HG02571 (cell line): ENCODE results near the gene AOX1.
"Not testable (repeated sequence)": the region's sequence is repeated elsewhere in the genome, so short reads cannot be mapped to it uniquely, and the experiment has no call there.

Experiments used
- ATAC-seq: cut with Tn5 transposase; IDR thresholded peaks from one replicate; pipeline ENCODE4 v1.9.1; 2021; ENCODE audit warnings: mild to moderate bottlenecking, moderate library complexity; ENCODE audit not compliant: unreplicated experiment

Gene AOX1

GRCh38 chr2:200600549-200601225 is 14.9 kb downstream of the AOX1 start:
- ATAC-seq, result no peak

GRCh38 chr2:200602584-200602983 is 16.8 kb downstream of the AOX1 start:
- no peak for ATAC-seq

- no peak for ATAC-seq
Observed at GRCh38 chr2:200603972-200604371, 18.2 kb downstream of the AOX1 start.

GRCh38 chr2:200604571-200605255 is 18.9 kb downstream of the AOX1 start:
- ATAC-seq, result no peak

GRCh38 chr2:200608341-200609027 is 22.7 kb downstream of the AOX1 start:
- no peak for ATAC-seq

- ATAC-seq, result no peak
Observed at GRCh38 chr2:200609028-200609614, 23.3 kb downstream of the AOX1 start.

GRCh38 chr2:200610217-200610616 is 24.4 kb downstream of the AOX1 start:
- not testable (repeated sequence) for ATAC-seq

GRCh38 chr2:200613692-200614091 is 27.9 kb downstream of the AOX1 start:
- ATAC-seq, result no peak

- no peak for ATAC-seq
Observed at GRCh38 chr2:200614249-200614648, 28.4 kb downstream of the AOX1 start.

GRCh38 chr2:200615247-200615646 is 29.4 kb downstream of the AOX1 start:
- no peak for ATAC-seq

GRCh38 chr2:200616193-200616592 is 30.4 kb downstream of the AOX1 start:
- no peak for ATAC-seq

GRCh38 chr2:200616656-200617055 is 30.8 kb downstream of the AOX1 start:
- ATAC-seq, result no peak

GRCh38 chr2:200617156-200618053 is 31.6 kb downstream of the AOX1 start:
- ATAC-seq, result no peak

GRCh38 chr2:200618054-200618419 is 32.2 kb downstream of the AOX1 start:
- ATAC-seq, result no peak

- no peak for ATAC-seq
Observed at GRCh38 chr2:200618590-200619021, 32.8 kb downstream of the AOX1 start.

GRCh38 chr2:200619279-200619678 is 33.5 kb downstream of the AOX1 start:
- no peak for ATAC-seq

GRCh38 chr2:200620606-200621390 is 35.0 kb downstream of the AOX1 start:
- no peak for ATAC-seq

- no peak for ATAC-seq
Observed at GRCh38 chr2:200622106-200622505, 36.3 kb downstream of the AOX1 start.

GRCh38 chr2:200624026-200624425 is 38.2 kb downstream of the AOX1 start:
- ATAC-seq, result no peak

- no peak for ATAC-seq
Observed at GRCh38 chr2:200624658-200625057, 38.8 kb downstream of the AOX1 start.
